ENCODE results near the gene KRTAP5-8. TPM values are rescaled to one million over a fixed set of nuclear protein-coding genes. Genes with fewer than 3 reads are reported as not detected.

KRTAP5-8 gene
- total and polyA plus RNA-seq, 9 of the 15 experiments (the other 6 are each of a cell fraction or from before 2014, with no cell fraction given): not detected

- Histone ChIP-seq H3K27me3 (ENCODE audit: control insufficient read depth in 2 of 2, insufficient read depth in 2 of 2, low read length in 2 of 2) (peaks cover 8 to 40% of the 10 kb centered on the region in 2 experiments), H3K9me1 (ENCODE audit: control insufficient read depth, insufficient read depth, low read length) (no peaks in the 10 kb centered on the region), H3K9me3 (replicated peaks; ENCODE audit: control insufficient read depth, insufficient read depth, low read depth, low read length) (no peaks in the 10 kb centered on the region), H3K4me3 (no peak overlapping the region), H3K79me2 (ENCODE audit: control insufficient read depth, insufficient read depth, low read length) (no peaks in the 10 kb centered on the region), H3K27ac (ENCODE audit: extremely low read depth, low read depth, low read length) (no peak overlapping the region), H3K36me3 (ENCODE audit: control insufficient read depth, insufficient read depth, low read length) (no peaks in the 10 kb centered on the region), H3K4me1 (replicated peaks in 1 of 2; ENCODE audit: control insufficient read depth in 2 of 2, insufficient read depth in 2 of 2, low read length in 2 of 2) (no peaks in the 10 kb centered on the region), H3K9ac (ENCODE audit: insufficient read depth in 1 of 2, low read depth in 2 of 2, low read length in 2 of 2) (no peak overlapping the region), H3K4me2 (ENCODE audit: insufficient read depth, low read length) (no peak overlapping the region), H4K20me1 (replicated peaks; ENCODE audit: control insufficient read depth, insufficient read depth, low read length) (no peaks in the 10 kb centered on the region), H2AFZ (ENCODE audit: low read depth, low read length) (no peak overlapping the region)
- POLR2A ChIA-PET: interaction anchor here (0.7 kb wide), 1 partner anchor 148 kb away, joined by 3 read pairs; no protein-coding TSS in a partner anchor
- 0% methylated on average over 4 of the region's 4 CpGs for WGBS (ENCODE audit: insufficient coverage, low coverage, missing lambda C conversion rate)
- no TSS peak for BruUV-seq (replicated peaks)
- ATAC-seq (no peak), DNase-seq (ENCODE audit: extremely low read depth in 1 of 4, low spot score in 3 of 4) (no peak), FAIRE-seq (no peak)
- no peak for TF ChIP-seq ARID3B (CRISPR knock-in tag; IDR thresholded peaks at IDR 0.05; ENCODE audit: borderline replicate concordance)
- CTCF ChIA-PET (ENCODE audit: low intra/inter-chr PET ratio): no interaction called here
- in situ Hi-C loops (cut with MboI) (loop anchor here (25.0 kb wide), 1 partner anchor 855 kb away; the partner anchor contains the start of gene CLPB), intact Hi-C loops (cut with micrococcal nuclease) (no loop called here)
These were observed 44.0 kb downstream of the KRTAP5-8 start for GRCh38 chr11:71581826-71582225.

- no peak for FAIRE-seq
- Histone ChIP-seq H3K27me3 (ENCODE audit: control insufficient read depth in 2 of 2, insufficient read depth in 2 of 2, low read length in 2 of 2) (peaks cover 7 to 36% of the 10 kb centered on the region in 2 experiments), H3K4me2 (ENCODE audit: insufficient read depth, low read length) (no peak within 1 kb of the TSS), H3K79me2 (ENCODE audit: control insufficient read depth, insufficient read depth, low read length) (no peaks in the 10 kb centered on the region), H4K20me1 (replicated peaks; ENCODE audit: control insufficient read depth, insufficient read depth, low read length) (no peaks in the 10 kb centered on the region), H2AFZ (ENCODE audit: low read depth, low read length) (no peak within 1 kb of the TSS), H3K9ac (ENCODE audit: insufficient read depth in 1 of 2, low read depth in 2 of 2, low read length in 2 of 2) (no peak within 1 kb of the TSS), H3K36me3 (ENCODE audit: control insufficient read depth, insufficient read depth, low read length) (no peaks in the 10 kb centered on the region), H3K4me1 (replicated peaks in 1 of 2; ENCODE audit: control insufficient read depth in 2 of 2, insufficient read depth in 2 of 2, low read length in 2 of 2) (no peaks in the 10 kb centered on the region), H3K4me3 (no peak within 1 kb of the TSS), H3K9me1 (ENCODE audit: control insufficient read depth, insufficient read depth, low read length) (no peaks in the 10 kb centered on the region), H3K27ac (ENCODE audit: extremely low read depth, low read depth, low read length) (no peak within 1 kb of the TSS), H3K9me3 (replicated peaks; ENCODE audit: control insufficient read depth, insufficient read depth, low read depth, low read length) (no peaks in the 10 kb centered on the region)
- POLR2A ChIA-PET: interaction anchor here (0.7 kb wide), 1 partner anchor 9 kb away, joined by 3 read pairs; no protein-coding TSS in a partner anchor
- CTCF ChIA-PET (ENCODE audit: low intra/inter-chr PET ratio): no interaction called here
- no peak for ATAC-seq
- in situ Hi-C loops (cut with MboI): loop anchor here (25.0 kb wide), 1 partner anchor 855 kb away; the partner anchor contains the start of gene CLPB
- no TSS peak for BruUV-seq (replicated peaks)
- DNase-seq (ENCODE audit: extremely low read depth in 1 of 4, low spot score in 3 of 4): no peak
- intact Hi-C loops (cut with micrococcal nuclease): no loop called here
- WGBS (ENCODE audit: insufficient coverage, low coverage, missing lambda C conversion rate): 0% methylated on average over 2 of the region's 3 CpGs
- TF ChIP-seq SNIP1 (IDR thresholded peaks at IDR 0.05; ENCODE audit: low read depth): no peak
- no peak for TF ChIP-seq TAF7 (tag; IDR thresholded peaks at IDR 0.05)
- no peak for TF ChIP-seq SMARCA5 (IDR thresholded peaks at IDR 0.05)
- no peak for TF ChIP-seq ZNF668 (CRISPR knock-in tag; IDR thresholded peaks at IDR 0.05)
- no peak for TF ChIP-seq RBM25 (IDR thresholded peaks at IDR 0.05; ENCODE audit: low read depth, low read length, severe bottlenecking)
- TF ChIP-seq ZNF133 (CRISPR knock-in tag; IDR thresholded peaks at IDR 0.05): no peak
- no peak for TF ChIP-seq NCOA2 (IDR thresholded peaks at IDR 0.05; ENCODE audit: partially characterized antibody in 2 of 2)
- TF ChIP-seq PATZ1 (CRISPR knock-in tag; IDR thresholded peaks at IDR 0.05; ENCODE audit: borderline replicate concordance): no peak
- no peak for TF ChIP-seq MCM7 (IDR thresholded peaks at IDR 0.05)
- TF ChIP-seq ETV5 (CRISPR knock-in tag; IDR thresholded peaks at IDR 0.05; ENCODE audit: low read depth): no peak
- no peak for TF ChIP-seq MAZ (CRISPR knock-in tag; conservative IDR thresholded peaks at IDR 0.05 in 1 of 2, IDR thresholded peaks at IDR 0.05 in 1 of 2)
- TF ChIP-seq ZBTB7A (IDR thresholded peaks at IDR 0.05; ENCODE audit: borderline replicate concordance, control insufficient read depth, low read depth, low read length): no peak
These were observed 44.6 kb downstream of the KRTAP5-8 start, which contains the start of gene KRTAP5-11 for GRCh38 chr11:71582309-71582895. TSS of gene KRTAP5-11 (minus strand) at chr11:71582875. CDS start at chr11:71582837, 38 bp downstream.
